ENCODE measurements around the gene SLC44A3.

- TF ChIP-seq CTCF (conservative IDR thresholded peaks at IDR 0.05) (no peak), ZFX (IDR thresholded peaks at IDR 0.05) (no peak)
Measured at GRCh38 chr1:94823116-94823515, 3.0 kb downstream of the SLC44A3 start.

All from C4-2B (cell line).